ENCODE data around the gene ARL5C.

DNA sequence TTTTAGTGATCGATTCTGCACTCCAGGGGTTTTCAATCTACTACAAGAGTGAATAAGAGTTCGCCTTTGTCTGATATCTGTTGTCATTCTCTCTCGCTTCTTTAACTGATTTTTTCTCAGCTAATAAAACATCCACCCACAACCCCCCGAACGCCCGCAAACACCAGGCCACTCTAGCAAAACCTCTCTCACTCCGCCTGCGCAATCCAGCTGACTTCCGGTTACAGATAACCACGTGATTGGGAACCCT, 33.8 kb upstream of the ARL5C start:
- peak in 1 of 2 donors; percentile 46 for TF ChIP-seq POLR2A (IDR thresholded peaks at IDR 0.05)
- TF ChIP-seq, protein P1, sequence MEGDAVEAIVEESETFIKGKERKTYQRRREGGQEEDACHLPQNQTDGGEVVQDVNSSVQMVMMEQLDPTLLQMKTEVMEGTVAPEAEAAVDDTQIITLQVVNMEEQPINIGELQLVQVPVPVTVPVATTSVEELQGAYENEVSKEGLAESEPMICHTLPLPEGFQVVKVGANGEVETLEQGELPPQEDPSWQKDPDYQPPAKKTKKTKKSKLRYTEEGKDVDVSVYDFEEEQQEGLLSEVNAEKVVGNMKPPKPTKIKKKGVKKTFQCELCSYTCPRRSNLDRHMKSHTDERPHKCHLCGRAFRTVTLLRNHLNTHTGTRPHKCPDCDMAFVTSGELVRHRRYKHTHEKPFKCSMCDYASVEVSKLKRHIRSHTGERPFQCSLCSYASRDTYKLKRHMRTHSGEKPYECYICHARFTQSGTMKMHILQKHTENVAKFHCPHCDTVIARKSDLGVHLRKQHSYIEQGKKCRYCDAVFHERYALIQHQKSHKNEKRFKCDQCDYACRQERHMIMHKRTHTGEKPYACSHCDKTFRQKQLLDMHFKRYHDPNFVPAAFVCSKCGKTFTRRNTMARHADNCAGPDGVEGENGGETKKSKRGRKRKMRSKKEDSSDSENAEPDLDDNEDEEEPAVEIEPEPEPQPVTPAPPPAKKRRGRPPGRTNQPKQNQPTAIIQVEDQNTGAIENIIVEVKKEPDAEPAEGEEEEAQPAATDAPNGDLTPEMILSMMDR (IDR thresholded peaks at IDR 0.05), result no peak

Measured in uterus (tissue), 2 donors.